ENCODE results near the gene ESYT2. TPM values are rescaled to one million over a fixed set of nuclear protein-coding genes. Genes with fewer than 3 reads are reported as not detected.

The ESYT2 gene
- total and polyA plus RNA-seq, 9 of the 15 experiments (the other 6 are each of a cell fraction or from before 2014, with no cell fraction given): 5.8 to 86.9 (median 64.7) TPM

GRCh38 chr7:158865462-158865922, 36.2 kb upstream of the ESYT2 start:
- peak; percentile 70 for FAIRE-seq
- Histone ChIP-seq H3K4me2 (ENCODE audit: insufficient read depth, low read length) (peak overlapping the region; percentile 95), H3K36me3 (ENCODE audit: control insufficient read depth, insufficient read depth, low read length) (peaks cover 40% of the 10 kb centered on the region), H3K9ac (ENCODE audit: insufficient read depth in 1 of 2, low read depth in 2 of 2, low read length in 2 of 2) (peak overlapping the region; percentile 69 to 78), H3K9me3 (replicated peaks; ENCODE audit: control insufficient read depth, insufficient read depth, low read depth, low read length) (peaks cover 11% of the 10 kb centered on the region; the same call in 1 of the 2 replicates), H3K4me3 (no peak overlapping the region), H3K4me1 (replicated peaks in 1 of 2; ENCODE audit: control insufficient read depth in 2 of 2, insufficient read depth in 2 of 2, low read length in 2 of 2) (peaks cover 55% of the 10 kb centered on the region in 2 experiments), H3K79me2 (ENCODE audit: control insufficient read depth, insufficient read depth, low read length) (peaks cover 84% of the 10 kb centered on the region), H3K27ac (ENCODE audit: extremely low read depth, low read depth, low read length) (peak overlapping the region; percentile 97), H3K9me1 (ENCODE audit: control insufficient read depth, insufficient read depth, low read length) (peaks cover 6% of the 10 kb centered on the region), H3K27me3 (ENCODE audit: control insufficient read depth in 2 of 2, insufficient read depth in 2 of 2, low read length in 2 of 2) (no peaks in the 10 kb centered on the region), H4K20me1 (replicated peaks; ENCODE audit: control insufficient read depth, insufficient read depth, low read length) (no peaks in the 10 kb centered on the region), H2AFZ (ENCODE audit: low read depth, low read length) (peak overlapping the region; percentile 41)
- in situ Hi-C loops (cut with MboI) (no loop called here), intact Hi-C loops (cut with micrococcal nuclease) (no loop called here)
- ChIA-PET POLR2A (interaction anchor here (0.5 to 1.0 kb wide), 2 partner anchors 10 to 163 kb away, joined by 3 to 4 read pairs; no protein-coding TSS in a partner anchor), CTCF (ENCODE audit: low intra/inter-chr PET ratio) (no interaction called here)
- WGBS (ENCODE audit: insufficient coverage, low coverage, missing lambda C conversion rate): 30% methylated on average over 7 of the region's 7 CpGs
- peak in 3 of 4 experiments; percentile 41 to 77 (median 71) for DNase-seq (ENCODE audit: extremely low read depth in 1 of 4, low spot score in 3 of 4)
- no TSS peak for BruUV-seq (replicated peaks)
- no peak for ATAC-seq
- TF ChIP-seq ELF4 (CRISPR knock-in tag; IDR thresholded peaks at IDR 0.05): 0 out of 2 replicates have a peak, but pooled peaks have one; percentile 51
- no peak for TF ChIP-seq RBM25 (IDR thresholded peaks at IDR 0.05; ENCODE audit: low read depth, low read length, severe bottlenecking)
- peak; percentile 77; the same call in 1 of the 2 replicates for TF ChIP-seq ZNF197 (CRISPR knock-in tag; IDR thresholded peaks at IDR 0.05; ENCODE audit: low read depth)
- no peak for TF ChIP-seq ZNF3 (CRISPR knock-in tag; IDR thresholded peaks at IDR 0.05)
- TF ChIP-seq MCM3 (IDR thresholded peaks at IDR 0.05): no peak
- TF ChIP-seq MEF2A (IDR thresholded peaks at IDR 0.05; ENCODE audit: control insufficient read depth, low read depth, low read length): no peak
- no peak for TF ChIP-seq RAD51 (IDR thresholded peaks at IDR 0.05; ENCODE audit: borderline replicate concordance, low read depth)
- TF ChIP-seq ZSCAN29 (IDR thresholded peaks at IDR 0.05): no peak
- no peak for TF ChIP-seq ATF2 (CRISPR knock-in tag; IDR thresholded peaks at IDR 0.05)
- no peak for TF ChIP-seq CCAR2 (IDR thresholded peaks at IDR 0.05; ENCODE audit: low read depth, low read length)
- no peak for TF ChIP-seq NEUROD1 (IDR thresholded peaks at IDR 0.05; ENCODE audit: borderline replicate concordance, low read depth, low read length, partially characterized antibody)
- no peak for TF ChIP-seq GTF2B (IDR thresholded peaks at IDR 0.05; ENCODE audit: extremely low read depth, insufficient read length)

All from K562 (cell line).